ENCODE measurements around the gene ECE2.

Gene ECE2

DNA sequence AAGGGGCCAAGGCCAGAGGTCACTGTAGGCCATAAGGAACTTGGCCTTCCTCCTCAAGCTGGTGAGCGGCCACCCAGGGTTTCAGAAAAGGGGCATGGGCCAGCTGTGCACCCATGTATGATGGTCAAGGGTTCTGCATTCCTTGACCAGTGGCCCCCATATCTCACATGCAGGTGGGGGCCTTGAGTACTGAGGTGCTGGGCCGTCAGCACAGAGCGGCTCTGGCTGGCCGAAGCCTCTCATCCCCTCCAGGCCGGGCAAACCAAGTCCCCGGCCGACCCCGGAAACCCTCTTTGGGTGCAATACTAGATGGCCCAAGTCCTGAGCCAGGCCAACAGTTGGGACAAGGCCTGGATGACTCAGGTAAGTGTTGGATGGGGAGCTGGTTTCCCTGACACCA is 36.6 kb upstream of the ECE2 start:
- Histone ChIP-seq H3K79me2 (ENCODE audit: low read length) (no peaks in the 10 kb centered on the region), H3K9me2 (replicated peaks; ENCODE audit: insufficient read depth, low read length) (no peaks in the 10 kb centered on the region), H3K9me3 (replicated peaks; ENCODE audit: insufficient read depth, low read length) (no peaks in the 10 kb centered on the region), H3K9ac (ENCODE audit: low read length) (no peak overlapping the region), H3K4me1 (ENCODE audit: low read length) (no peaks in the 10 kb centered on the region), H3K27ac (ENCODE audit: low read length) (no peak overlapping the region), H2AFZ (ENCODE audit: low read length) (no peak overlapping the region), H3K4me3 (ENCODE audit: low read length) (no peak overlapping the region), H3F3A (ENCODE audit: insufficient read depth, low read length) (no peaks in the 10 kb centered on the region), H3K36me3 (replicated peaks; ENCODE audit: insufficient read depth, low read length) (0 out of 2 replicates have a peak, but pooled peaks cover 11% of the 10 kb centered on the region), H3K4me2 (ENCODE audit: low read depth, low read length) (no peak overlapping the region), H4K20me1 (ENCODE audit: insufficient read depth, low read length) (no peaks in the 10 kb centered on the region), H3K27me3 (replicated peaks; ENCODE audit: insufficient read depth, low read length) (peaks cover 13% of the 10 kb centered on the region)
- TF ChIP-seq EZH2 (optimal IDR thresholded peaks at IDR 0.05; ENCODE audit: low read depth, low read length) (no peak), EZH2phosphoT487 (IDR thresholded peaks at IDR 0.05; ENCODE audit: low read length) (no peak)
- TF ChIP-seq, protein P1, sequence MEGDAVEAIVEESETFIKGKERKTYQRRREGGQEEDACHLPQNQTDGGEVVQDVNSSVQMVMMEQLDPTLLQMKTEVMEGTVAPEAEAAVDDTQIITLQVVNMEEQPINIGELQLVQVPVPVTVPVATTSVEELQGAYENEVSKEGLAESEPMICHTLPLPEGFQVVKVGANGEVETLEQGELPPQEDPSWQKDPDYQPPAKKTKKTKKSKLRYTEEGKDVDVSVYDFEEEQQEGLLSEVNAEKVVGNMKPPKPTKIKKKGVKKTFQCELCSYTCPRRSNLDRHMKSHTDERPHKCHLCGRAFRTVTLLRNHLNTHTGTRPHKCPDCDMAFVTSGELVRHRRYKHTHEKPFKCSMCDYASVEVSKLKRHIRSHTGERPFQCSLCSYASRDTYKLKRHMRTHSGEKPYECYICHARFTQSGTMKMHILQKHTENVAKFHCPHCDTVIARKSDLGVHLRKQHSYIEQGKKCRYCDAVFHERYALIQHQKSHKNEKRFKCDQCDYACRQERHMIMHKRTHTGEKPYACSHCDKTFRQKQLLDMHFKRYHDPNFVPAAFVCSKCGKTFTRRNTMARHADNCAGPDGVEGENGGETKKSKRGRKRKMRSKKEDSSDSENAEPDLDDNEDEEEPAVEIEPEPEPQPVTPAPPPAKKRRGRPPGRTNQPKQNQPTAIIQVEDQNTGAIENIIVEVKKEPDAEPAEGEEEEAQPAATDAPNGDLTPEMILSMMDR (IDR thresholded peaks at IDR 0.05; ENCODE audit: low read length): no peak
- DNase-seq: no peak

- Histone ChIP-seq H3K4me2 (ENCODE audit: low read depth, low read length) (no peak overlapping the region), H3K9me3 (replicated peaks; ENCODE audit: insufficient read depth, low read length) (no peaks in the 10 kb centered on the region), H3K27me3 (replicated peaks; ENCODE audit: insufficient read depth, low read length) (peaks cover 8% of the 10 kb centered on the region), H3K36me3 (replicated peaks; ENCODE audit: insufficient read depth, low read length) (0 out of 2 replicates have a peak, but pooled peaks cover 14% of the 10 kb centered on the region), H3F3A (ENCODE audit: insufficient read depth, low read length) (no peaks in the 10 kb centered on the region), H3K9me2 (replicated peaks; ENCODE audit: insufficient read depth, low read length) (no peaks in the 10 kb centered on the region), H3K9ac (ENCODE audit: low read length) (no peak overlapping the region), H3K4me1 (ENCODE audit: low read length) (no peaks in the 10 kb centered on the region), H3K79me2 (ENCODE audit: low read length) (no peaks in the 10 kb centered on the region), H3K27ac (ENCODE audit: low read length) (no peak overlapping the region), H3K4me3 (ENCODE audit: low read length) (no peak overlapping the region), H2AFZ (ENCODE audit: low read length) (no peak overlapping the region), H4K20me1 (ENCODE audit: insufficient read depth, low read length) (no peaks in the 10 kb centered on the region)
- TF ChIP-seq, protein P1 (IDR thresholded peaks at IDR 0.05; ENCODE audit: low read length): no peak
- TF ChIP-seq EZH2 (optimal IDR thresholded peaks at IDR 0.05; ENCODE audit: low read depth, low read length) (no peak), EZH2phosphoT487 (IDR thresholded peaks at IDR 0.05; ENCODE audit: low read length) (no peak)
- DNase-seq: no peak
Measured at GRCh38 chr3:184239708-184240107, 36.1 kb upstream of the ECE2 start.

DNA sequence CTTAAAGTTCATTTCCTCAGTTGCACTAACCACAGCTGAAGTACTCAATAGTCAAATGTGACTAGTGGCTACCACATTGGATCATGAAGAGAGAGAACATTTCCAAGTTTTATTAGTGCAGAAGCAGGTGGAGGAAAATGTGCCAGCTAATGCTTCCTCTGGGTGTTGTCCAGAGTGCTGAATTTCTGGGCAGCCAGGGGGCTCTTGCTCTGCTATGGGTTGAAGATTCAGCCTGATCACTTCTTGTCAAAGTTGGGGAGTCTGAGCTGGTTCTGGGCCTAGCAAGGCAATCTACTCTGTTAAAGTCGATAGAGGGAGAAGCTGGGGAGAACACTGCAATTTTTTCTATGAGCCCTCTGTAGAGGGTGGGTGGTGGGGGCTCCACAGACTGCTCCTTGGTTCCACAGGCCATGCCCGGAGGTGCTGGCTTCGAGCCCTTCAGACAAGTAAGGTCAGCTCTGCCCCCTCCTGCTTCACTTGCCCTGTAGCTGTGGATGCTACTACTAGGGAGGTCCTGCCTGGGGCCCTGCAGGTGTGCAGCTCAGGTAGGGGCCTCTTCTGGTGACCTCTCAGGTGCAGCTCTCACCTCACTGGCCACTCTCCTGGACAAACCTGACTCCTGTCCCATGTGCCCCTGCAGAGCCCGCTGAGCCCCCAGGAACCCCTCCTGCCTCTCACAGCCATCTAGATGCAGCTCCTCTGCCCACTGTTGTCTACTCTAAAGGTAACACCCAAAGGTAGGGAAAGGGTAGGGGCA is 35.3 kb upstream of the ECE2 start:
- Histone ChIP-seq H3F3A (ENCODE audit: insufficient read depth, low read length) (no peaks in the 10 kb centered on the region), H3K27ac (ENCODE audit: low read length) (no peak overlapping the region), H4K20me1 (ENCODE audit: insufficient read depth, low read length) (no peaks in the 10 kb centered on the region), H3K4me2 (ENCODE audit: low read depth, low read length) (no peak overlapping the region), H3K9me2 (replicated peaks; ENCODE audit: insufficient read depth, low read length) (no peaks in the 10 kb centered on the region), H3K9me3 (replicated peaks; ENCODE audit: insufficient read depth, low read length) (no peaks in the 10 kb centered on the region), H2AFZ (ENCODE audit: low read length) (no peak overlapping the region), H3K9ac (ENCODE audit: low read length) (no peak overlapping the region), H3K4me3 (ENCODE audit: low read length) (no peak overlapping the region), H3K79me2 (ENCODE audit: low read length) (no peaks in the 10 kb centered on the region), H3K27me3 (replicated peaks; ENCODE audit: insufficient read depth, low read length) (0 out of 2 replicates have a peak, but pooled peaks cover 4% of the 10 kb centered on the region), H3K36me3 (replicated peaks; ENCODE audit: insufficient read depth, low read length) (0 out of 2 replicates have a peak, but pooled peaks cover 14% of the 10 kb centered on the region), H3K4me1 (ENCODE audit: low read length) (no peaks in the 10 kb centered on the region)
- peak; percentile 43 for DNase-seq
- no peak for TF ChIP-seq EZH2 (optimal IDR thresholded peaks at IDR 0.05; ENCODE audit: low read depth, low read length)
- no peak for TF ChIP-seq EZH2phosphoT487 (IDR thresholded peaks at IDR 0.05; ENCODE audit: low read length)
- TF ChIP-seq, protein P1 (IDR thresholded peaks at IDR 0.05; ENCODE audit: low read length): no peak

Measured in MM.1S (cell line).